DND-41 (cell line): ENCODE results near the gene LAG3.
A peak's percentile ranks its signal among the peaks of the same experiment; 100 is the strongest.

Experiments used
- ATAC-seq: fragments of 200-7000 bp; cut with Tn5 transposase; 3 replicates; pipeline ENCODE4 v1.9.1; 2021; ENCODE audit warnings: low read depth; ENCODE audit not compliant: insufficient read depth
- DNase-seq: peaks from one replicate; pipeline ENCODE4 v3.0.0-alpha.2; 2020
- H2AFZ ChIP-seq: 2 replicates; pipeline ENCODE4 v1.6.0; 2012; ENCODE audit warnings: low read depth, low read length
- H3K27ac ChIP-seq: 2 replicates; pipeline ENCODE4 v1.5.1; 2012; ENCODE audit warnings: low read length, inconsistent platforms
- H3K27me3 ChIP-seq: fragments of 200-600 bp; sonication (generic); 2 replicates; pipeline ENCODE4 v1.6.0; 2012; ENCODE audit warnings: low read length, mild to moderate bottlenecking, inconsistent platforms; ENCODE audit not compliant: insufficient read depth, poor library complexity
- H3K36me3 ChIP-seq: 2 replicates; pipeline ENCODE4 v1.5.1; 2012; ENCODE audit warnings: low read length, inconsistent platforms; ENCODE audit not compliant: insufficient read depth
- H3K4me1 ChIP-seq: 2 replicates; pipeline ENCODE4 v1.5.1; 2012; ENCODE audit warnings: mild to moderate bottlenecking, low read length; ENCODE audit not compliant: insufficient read depth
- H3K4me2 ChIP-seq: 2 replicates; pipeline ENCODE4 v1.6.0; 2012; ENCODE audit warnings: mild to moderate bottlenecking, moderate library complexity, low read length, inconsistent platforms; ENCODE audit not compliant: insufficient read depth
- H3K4me3 ChIP-seq, 2 experiments: fragments of 200-600 bp in 1 of 2; shearing (Covaris generic) in 1 of 2; 2 replicates each; pipeline ENCODE4 v1.5.1; 2012 to 2016; ENCODE audit warnings: inconsistent platforms in 2 of 2, low read length in 2 of 2, mild to moderate bottlenecking in 2 of 2, low read depth in 1 of 2, moderate library complexity in 1 of 2
- H3K79me2 ChIP-seq: 2 replicates; pipeline ENCODE4 v1.6.0; 2012; ENCODE audit warnings: low read length, inconsistent platforms; ENCODE audit not compliant: insufficient read depth
- H3K9ac ChIP-seq: 2 replicates; pipeline ENCODE4 v1.6.0; 2012; ENCODE audit warnings: low read depth, mild to moderate bottlenecking, inconsistent platforms, low read length, moderate library complexity
- H3K9me3 ChIP-seq: 2 replicates; pipeline ENCODE4 v1.5.1; 2012; ENCODE audit warnings: low read length, moderate library complexity, mild to moderate bottlenecking, inconsistent platforms; ENCODE audit not compliant: insufficient read depth, severe bottlenecking
- H4K20me1 ChIP-seq: 2 replicates; pipeline ENCODE4 v1.6.0; 2012; ENCODE audit warnings: low read length; ENCODE audit not compliant: insufficient read depth
- EZH2 ChIP-seq: IDR thresholded peaks from 3 replicates; pipeline ENCODE4 v1.6.1; 2012; ENCODE audit warnings: borderline replicate concordance, low read depth, mild to moderate bottlenecking, moderate library complexity, low read length, inconsistent platforms; ENCODE audit not compliant: severe bottlenecking
- TF ChIP-seq, protein P1 (sequence below): IDR thresholded peaks from 2 replicates; pipeline ENCODE4 v1.5.1; 2012; ENCODE audit warnings: borderline replicate concordance, low read length, moderate library complexity, mild to moderate bottlenecking; ENCODE audit not compliant: poor library complexity, severe bottlenecking; ENCODE audit errors: extremely low read depth

Gene LAG3

DNA sequence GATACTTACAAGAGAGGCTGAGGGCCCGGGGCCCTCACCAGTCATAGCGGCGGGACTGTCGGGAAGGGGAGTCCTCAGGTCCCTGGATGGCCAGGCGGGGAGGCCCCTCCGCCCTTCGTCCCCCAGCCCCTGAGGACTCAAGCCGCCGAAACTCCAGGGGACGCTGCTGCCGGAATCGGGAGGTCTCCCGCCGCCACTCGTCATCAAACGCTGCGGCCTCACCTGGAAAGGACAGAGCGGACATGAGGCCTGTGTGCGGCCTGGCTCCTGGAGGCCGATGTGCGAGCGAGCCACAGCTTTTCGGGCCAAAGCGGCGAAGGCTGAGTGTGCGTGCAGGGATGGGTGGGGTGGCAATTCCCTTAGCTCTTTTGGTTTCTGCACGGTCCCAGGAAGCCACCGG, 23.6 kb upstream of the LAG3 start:
- Histone ChIP-seq H3K36me3 (peaks cover 64% of the 10 kb centered on the region), H3K27ac (no peak overlapping the region)

DNA sequence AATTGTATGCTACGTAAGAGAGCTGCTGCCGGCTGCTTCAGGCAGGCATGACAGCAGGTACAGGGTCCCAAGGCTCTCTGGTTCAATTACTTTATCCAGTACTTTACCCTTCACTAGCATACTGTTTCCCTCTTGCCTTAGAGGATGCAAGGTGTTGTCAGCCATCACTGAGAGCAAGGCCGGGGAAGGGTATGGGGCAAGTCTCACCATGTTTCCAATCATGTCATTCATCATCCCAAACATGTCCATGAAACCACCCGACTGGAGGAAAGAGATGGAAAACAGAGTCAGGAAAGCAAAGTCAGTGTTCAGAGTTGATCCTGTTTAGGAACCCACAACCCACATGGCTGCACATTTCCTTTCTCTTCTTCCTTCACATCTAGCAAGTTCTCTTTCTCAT, 21.8 kb upstream of the LAG3 start:
- no peak for DNase-seq
- Histone ChIP-seq H3K27me3 (no peaks in the 10 kb centered on the region), H3K9me3 (no peaks in the 10 kb centered on the region), H3K4me3 (no peak overlapping the region), H3K79me2 (peaks cover 26% of the 10 kb centered on the region), H3K4me2 (no peak overlapping the region), H3K27ac (no peak overlapping the region), H3K36me3 (peaks cover 64% of the 10 kb centered on the region), H3K9ac (no peak overlapping the region), H4K20me1 (peaks cover 13% of the 10 kb centered on the region), H3K4me1 (peaks cover 29% of the 10 kb centered on the region), H2AFZ (no peak overlapping the region)
- TF ChIP-seq, protein P1, sequence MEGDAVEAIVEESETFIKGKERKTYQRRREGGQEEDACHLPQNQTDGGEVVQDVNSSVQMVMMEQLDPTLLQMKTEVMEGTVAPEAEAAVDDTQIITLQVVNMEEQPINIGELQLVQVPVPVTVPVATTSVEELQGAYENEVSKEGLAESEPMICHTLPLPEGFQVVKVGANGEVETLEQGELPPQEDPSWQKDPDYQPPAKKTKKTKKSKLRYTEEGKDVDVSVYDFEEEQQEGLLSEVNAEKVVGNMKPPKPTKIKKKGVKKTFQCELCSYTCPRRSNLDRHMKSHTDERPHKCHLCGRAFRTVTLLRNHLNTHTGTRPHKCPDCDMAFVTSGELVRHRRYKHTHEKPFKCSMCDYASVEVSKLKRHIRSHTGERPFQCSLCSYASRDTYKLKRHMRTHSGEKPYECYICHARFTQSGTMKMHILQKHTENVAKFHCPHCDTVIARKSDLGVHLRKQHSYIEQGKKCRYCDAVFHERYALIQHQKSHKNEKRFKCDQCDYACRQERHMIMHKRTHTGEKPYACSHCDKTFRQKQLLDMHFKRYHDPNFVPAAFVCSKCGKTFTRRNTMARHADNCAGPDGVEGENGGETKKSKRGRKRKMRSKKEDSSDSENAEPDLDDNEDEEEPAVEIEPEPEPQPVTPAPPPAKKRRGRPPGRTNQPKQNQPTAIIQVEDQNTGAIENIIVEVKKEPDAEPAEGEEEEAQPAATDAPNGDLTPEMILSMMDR, result no peak
- no peak for TF ChIP-seq EZH2
- no peak for ATAC-seq

More for the DNA sequence above, 23.6 kb upstream of the LAG3 start:
- no peak overlapping the region for H3K4me3 ChIP-seq
- peaks cover 23% of the 10 kb centered on the region for H3K4me1 ChIP-seq
- TF ChIP-seq EZH2, result no peak
- TF ChIP-seq, protein P1, result no peak
- no peak overlapping the region for H3K4me2 ChIP-seq
- H2AFZ ChIP-seq, result no peak overlapping the region
- H4K20me1 ChIP-seq, result peaks cover 13% of the 10 kb centered on the region
- no peak for ATAC-seq
- no peak for DNase-seq
- H3K9me3 ChIP-seq, result no peaks in the 10 kb centered on the region
- peaks cover 26% of the 10 kb centered on the region for H3K79me2 ChIP-seq
- no peak overlapping the region for H3K9ac ChIP-seq
- H3K27me3 ChIP-seq, result no peaks in the 10 kb centered on the region

DNA sequence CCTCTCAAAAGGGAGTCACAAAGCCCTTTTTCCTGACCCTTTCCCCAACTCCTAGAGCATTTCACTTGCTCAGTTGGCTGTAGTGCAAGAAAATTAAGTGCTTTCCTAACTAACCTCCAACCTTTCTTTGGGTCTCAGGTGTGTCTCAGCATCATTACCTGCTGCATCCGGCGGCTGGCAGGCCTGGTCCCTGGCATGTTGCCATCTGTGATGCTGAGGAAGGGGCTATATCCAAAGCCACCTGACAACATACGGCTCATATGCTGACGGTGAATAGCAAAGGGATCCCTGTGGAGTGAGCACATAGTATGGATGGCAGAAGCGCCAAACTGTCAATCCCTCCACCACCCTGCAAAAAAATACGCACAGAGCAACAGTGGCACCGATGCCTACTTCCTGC, 20.6 kb upstream of the LAG3 start:
- peaks cover 29% of the 10 kb centered on the region for H3K4me1 ChIP-seq
- H3K9me3 ChIP-seq, result no peaks in the 10 kb centered on the region
- H4K20me1 ChIP-seq, result peaks cover 13% of the 10 kb centered on the region
- peak overlapping the region; percentile 80 for H3K9ac ChIP-seq
- ATAC-seq (no peak), DNase-seq (no peak)
- no peaks in the 10 kb centered on the region for H3K27me3 ChIP-seq
- peak overlapping the region; percentile 48 to 63; a peak in 3 of 4 replicates for H3K4me3 ChIP-seq
- peaks cover 53% of the 10 kb centered on the region for H3K36me3 ChIP-seq
- H3K4me2 ChIP-seq, result peak overlapping the region; percentile 83
- TF ChIP-seq, protein P1, result no peak
- no peak for TF ChIP-seq EZH2
- peak overlapping the region; percentile 95 for H3K27ac ChIP-seq
- peaks cover 26% of the 10 kb centered on the region for H3K79me2 ChIP-seq
- no peak overlapping the region for H2AFZ ChIP-seq
